ENCODE results near the gene COX6A2.
"Not testable (repeated sequence)": the region's sequence is repeated elsewhere in the genome, so short reads cannot be mapped to it uniquely, and the experiment has no call there.

The COX6A2 gene

DNA sequence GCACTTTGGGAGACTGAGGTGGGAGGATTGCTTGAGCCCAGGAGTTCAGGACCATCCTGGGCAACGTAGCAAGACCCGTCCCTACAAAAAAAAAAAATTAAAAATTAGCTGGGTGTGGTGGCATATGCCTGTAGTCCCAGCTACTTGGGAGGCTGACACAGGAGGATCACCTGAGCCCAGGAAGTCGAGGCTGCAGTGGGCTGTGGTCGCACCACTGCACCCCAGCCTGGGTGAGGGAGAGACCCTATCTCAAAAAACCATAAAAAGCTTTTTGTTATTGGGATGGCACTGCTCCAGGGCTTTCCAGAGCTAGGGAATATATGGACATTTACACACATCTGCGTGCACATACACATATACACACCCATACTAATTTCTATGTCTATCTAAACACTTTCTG lies 23.0 kb upstream of the COX6A2 start:
- TF ChIP-seq, protein P1, sequence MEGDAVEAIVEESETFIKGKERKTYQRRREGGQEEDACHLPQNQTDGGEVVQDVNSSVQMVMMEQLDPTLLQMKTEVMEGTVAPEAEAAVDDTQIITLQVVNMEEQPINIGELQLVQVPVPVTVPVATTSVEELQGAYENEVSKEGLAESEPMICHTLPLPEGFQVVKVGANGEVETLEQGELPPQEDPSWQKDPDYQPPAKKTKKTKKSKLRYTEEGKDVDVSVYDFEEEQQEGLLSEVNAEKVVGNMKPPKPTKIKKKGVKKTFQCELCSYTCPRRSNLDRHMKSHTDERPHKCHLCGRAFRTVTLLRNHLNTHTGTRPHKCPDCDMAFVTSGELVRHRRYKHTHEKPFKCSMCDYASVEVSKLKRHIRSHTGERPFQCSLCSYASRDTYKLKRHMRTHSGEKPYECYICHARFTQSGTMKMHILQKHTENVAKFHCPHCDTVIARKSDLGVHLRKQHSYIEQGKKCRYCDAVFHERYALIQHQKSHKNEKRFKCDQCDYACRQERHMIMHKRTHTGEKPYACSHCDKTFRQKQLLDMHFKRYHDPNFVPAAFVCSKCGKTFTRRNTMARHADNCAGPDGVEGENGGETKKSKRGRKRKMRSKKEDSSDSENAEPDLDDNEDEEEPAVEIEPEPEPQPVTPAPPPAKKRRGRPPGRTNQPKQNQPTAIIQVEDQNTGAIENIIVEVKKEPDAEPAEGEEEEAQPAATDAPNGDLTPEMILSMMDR (IDR thresholded peaks at IDR 0.05): no peak
- Histone ChIP-seq H3K27ac (no peak overlapping the region), H3K4me3 (no peak overlapping the region)
- DNase-seq (ENCODE audit: low spot score): no peak

DNA sequence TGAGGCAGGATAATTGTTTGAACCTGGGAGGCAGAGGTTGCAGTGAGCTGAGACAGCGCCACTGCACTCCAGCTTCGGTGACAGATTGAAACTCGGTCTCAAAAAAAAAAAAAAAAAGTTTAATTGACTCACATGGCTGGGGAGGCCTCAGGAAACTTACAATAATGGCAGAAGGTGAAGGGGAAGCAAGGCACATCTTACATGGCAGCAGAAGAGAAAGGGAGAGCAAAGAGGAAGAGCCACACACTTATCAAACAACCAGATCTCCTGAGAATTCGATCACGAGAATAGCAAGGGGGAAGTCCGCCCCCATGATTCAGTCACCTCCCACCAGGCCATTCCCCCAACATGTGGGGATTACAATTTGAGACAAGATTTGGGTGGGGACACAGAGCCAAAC lies 17.8 kb upstream of the COX6A2 start:
- H3K27ac ChIP-seq; H3K4me3 ChIP-seq; DNase-seq (ENCODE audit: low spot score): not testable (repeated sequence)

DNA sequence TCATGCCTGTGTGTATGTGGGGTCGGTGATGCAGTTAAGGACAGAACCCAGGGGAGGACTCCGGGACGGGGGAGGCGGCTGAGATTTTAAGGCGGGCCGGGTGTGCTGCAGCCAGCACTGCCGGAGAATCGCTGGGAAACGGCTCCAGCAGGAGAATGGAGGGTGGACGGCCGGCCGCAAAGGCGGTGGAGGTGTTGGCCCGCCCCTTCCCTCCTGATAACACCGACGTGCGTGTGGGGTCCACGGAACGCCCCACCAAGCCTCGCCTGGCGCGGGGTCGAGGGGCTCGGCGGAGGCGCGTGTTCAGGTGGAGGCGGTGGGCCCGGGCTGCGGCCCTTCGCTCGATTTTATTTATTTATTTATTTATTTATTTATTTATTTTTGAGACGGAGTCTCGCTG lies 13.8 kb upstream of the COX6A2 start:
- no peak for DNase-seq (ENCODE audit: low spot score)
- TF ChIP-seq, protein P1 (IDR thresholded peaks at IDR 0.05): no peak
- H3K4me3 ChIP-seq: peak overlapping the region; percentile 88
- no peak overlapping the region for H3K27ac ChIP-seq

DNA sequence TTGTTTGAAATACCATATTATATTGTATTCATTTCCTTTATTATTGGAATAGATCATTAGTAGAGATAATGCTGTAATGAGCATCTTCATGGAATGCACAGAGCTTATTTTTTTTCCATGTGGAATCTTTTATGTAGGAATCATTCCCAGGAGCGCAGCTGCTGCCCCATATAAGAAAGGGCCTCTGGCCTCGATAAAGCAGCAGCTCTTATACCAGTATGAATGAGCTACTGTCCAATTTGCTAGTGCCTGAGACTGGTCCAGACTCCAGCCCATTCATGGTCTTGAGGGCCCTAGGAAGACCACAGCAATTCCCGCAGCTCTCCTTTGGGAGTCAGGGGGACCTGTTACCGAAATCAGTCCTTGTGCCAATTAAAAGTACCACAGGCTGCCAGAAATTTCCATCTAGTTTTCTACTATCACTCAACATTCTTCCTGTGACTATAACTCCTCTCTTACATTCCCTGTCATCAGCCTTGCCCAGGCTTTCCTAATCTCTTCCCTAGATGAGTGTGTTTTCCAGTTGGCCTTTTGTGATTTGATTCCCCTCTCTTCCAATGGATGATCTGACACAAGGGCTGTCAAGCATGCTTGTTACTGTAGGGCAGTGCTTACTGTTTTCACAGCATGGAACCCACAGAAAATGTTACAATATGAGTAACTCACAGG lies 12.5 kb upstream of the COX6A2 start:
- DNase-seq (ENCODE audit: low spot score): no peak
- Histone ChIP-seq H3K4me3 (no peak overlapping the region), H3K27ac (no peak overlapping the region)
- TF ChIP-seq, protein P1 (IDR thresholded peaks at IDR 0.05): no peak

DNA sequence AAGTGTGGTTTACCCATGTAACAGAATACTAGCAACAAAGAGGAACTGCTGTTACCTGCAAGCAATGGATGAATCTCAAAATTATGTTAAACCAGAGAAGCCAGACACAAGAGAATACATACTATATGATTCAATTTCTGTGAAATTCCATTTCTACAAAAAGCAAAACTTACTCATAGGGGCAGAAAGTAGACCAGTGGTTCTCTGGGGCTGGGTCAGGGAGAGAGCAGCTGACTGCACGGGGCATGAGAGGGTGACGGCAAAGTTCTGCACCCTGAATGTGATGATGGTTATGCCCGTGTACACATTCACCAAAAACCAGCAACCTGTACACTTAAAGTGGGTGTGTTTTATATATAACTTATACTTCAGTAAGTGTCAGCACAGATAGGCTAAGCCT lies 11.4 kb upstream of the COX6A2 start:
- DNase-seq (ENCODE audit: low spot score): no peak
- Histone ChIP-seq H3K4me3 (no peak overlapping the region), H3K27ac (no peak overlapping the region)
- TF ChIP-seq, protein P1 (IDR thresholded peaks at IDR 0.05): no peak

DNA sequence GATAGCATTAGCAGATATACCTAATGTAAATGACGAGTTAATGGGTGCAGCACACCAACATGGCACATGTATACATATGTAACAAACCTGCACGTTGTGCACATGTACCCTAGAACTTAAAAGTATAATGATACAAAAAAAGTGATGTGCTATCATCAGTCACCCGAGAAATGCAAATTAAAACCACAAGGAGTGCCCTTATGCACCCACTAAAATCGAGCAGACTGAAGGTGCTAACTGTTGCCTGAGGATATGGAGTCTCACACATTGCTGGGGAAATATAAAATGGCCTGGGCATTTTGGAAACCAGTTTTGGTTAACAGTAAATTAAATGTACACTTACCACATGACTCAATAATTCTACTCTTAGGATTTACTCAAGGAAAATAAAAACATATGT lies 10.9 kb upstream of the COX6A2 start:
- DNase-seq (ENCODE audit: low spot score); H3K4me3 ChIP-seq; H3K27ac ChIP-seq: not testable (repeated sequence)

DNA sequence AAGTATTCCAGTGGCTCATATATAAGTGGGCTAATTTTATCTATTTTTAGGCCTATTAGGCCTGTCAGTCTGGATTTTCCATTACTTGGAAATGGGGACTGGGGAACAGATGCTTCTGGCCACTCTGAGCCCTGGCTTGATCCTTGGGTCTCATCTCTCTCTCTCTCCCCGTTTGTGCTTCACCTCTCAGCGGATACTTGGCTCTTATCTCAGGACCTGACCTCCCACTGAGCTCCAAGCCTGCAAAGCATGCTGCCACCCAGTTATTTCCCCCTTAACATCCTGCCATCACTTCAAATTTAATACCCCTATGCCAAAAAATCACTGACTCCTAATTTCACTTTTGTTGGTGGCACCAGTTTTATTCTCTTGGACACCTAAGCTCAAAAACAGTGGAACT lies 10.3 kb upstream of the COX6A2 start:
- no peak overlapping the region for H3K27ac ChIP-seq
- no peak for DNase-seq (ENCODE audit: low spot score)
- no peak overlapping the region for H3K4me3 ChIP-seq
- TF ChIP-seq, protein P1 (IDR thresholded peaks at IDR 0.05): no peak

DNA sequence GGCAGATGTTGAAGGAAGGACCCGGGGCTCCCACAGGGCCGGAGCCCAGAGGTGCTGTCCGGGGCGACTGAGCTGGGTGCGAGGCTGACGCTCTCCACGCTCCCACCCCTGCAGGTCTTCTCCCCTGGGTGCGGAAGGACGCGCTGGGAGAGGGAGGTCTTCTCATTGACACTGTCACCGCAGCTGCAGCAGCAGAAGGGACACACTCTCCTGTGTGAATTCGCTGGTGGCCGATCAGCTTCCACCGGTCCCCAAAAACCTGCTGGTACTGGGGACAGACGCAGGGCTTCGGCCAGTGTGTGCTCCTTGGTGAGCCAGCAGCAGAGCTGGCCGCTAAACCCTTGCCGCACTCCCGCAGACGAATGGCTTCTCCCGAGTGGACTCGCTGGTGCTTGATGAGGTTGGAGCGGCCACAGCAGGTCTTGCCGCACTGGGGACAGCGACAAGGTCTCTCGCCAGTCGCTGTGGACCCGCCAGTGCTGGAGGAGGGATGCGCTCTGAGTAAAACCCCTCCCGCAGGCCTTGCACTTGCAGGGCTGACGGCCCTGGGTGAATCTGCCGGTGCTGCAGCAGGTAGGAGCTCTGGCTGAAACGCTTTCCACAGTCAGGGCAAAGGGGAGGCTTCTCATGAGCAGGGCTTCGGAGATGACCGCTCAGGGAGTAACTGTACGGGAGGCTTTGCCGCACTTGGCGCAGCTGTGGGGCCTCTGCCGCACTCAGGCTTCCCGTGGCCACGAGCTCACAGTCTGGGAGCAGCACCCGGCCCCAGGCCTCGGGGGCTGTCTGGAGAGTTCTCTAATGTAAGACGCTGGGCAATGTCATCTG lies 8.3 kb upstream of the COX6A2 start:
- Histone ChIP-seq H3K4me3 (no peak overlapping the region), H3K27ac (no peak overlapping the region)
- TF ChIP-seq, protein P1 (IDR thresholded peaks at IDR 0.05): no peak
- no peak for DNase-seq (ENCODE audit: low spot score)

Measured in coronary artery (tissue), 2 donors.